Ascending aorta (tissue), 2 donors: Measurements from ENCODE around the gene DYNC1LI2. TPM values are rescaled to one million over a fixed set of nuclear protein-coding genes. Genes with fewer than 3 reads are reported as not detected.

ENCODE experiments used
- DNase-seq, 2 donors: peaks; one replicate each; pipeline ENCODE4 v3.0.0-alpha.2; 2019; ENCODE audit warnings: low spot score in 2 of 2
- H3K27ac ChIP-seq, 2 donors: fragments of 200-600 bp; sonication (generic); one replicate each; pipeline ENCODE4 v1.5.1; 2016 to 2017; ENCODE audit warnings: mild to moderate bottlenecking in 1 of 2
- H3K27me3 ChIP-seq: fragments of 200-600 bp; sonication (generic); one replicate; pipeline ENCODE4 v1.5.1; 2017
- H3K36me3 ChIP-seq, 2 donors: fragments of 200-600 bp; sonication (generic); one replicate each; pipeline ENCODE4 v1.5.1; 2016
- H3K4me1 ChIP-seq, 2 donors: fragments of 200-600 bp; sonication (generic); one replicate each; pipeline ENCODE4 v1.5.1; 2016 to 2017; ENCODE audit warnings: mild to moderate bottlenecking in 1 of 2
- H3K4me3 ChIP-seq, 2 donors: fragments of 200-600 bp; sonication (generic); one replicate each; pipeline ENCODE4 v1.5.1; 2016 to 2017; ENCODE audit warnings: mild to moderate bottlenecking in 1 of 2
- H3K9me3 ChIP-seq, 2 donors: fragments of 200-600 bp; sonication (generic); one replicate each; pipeline ENCODE4 v1.5.1; 2016
- CTCF ChIP-seq, 3 experiments: fragments of 200-600 bp in 2 of 3; fragments of 450-650 bp in 1 of 3; sonication (generic) in 2 of 3; IDR thresholded peaks; one replicate each; pipeline ENCODE4 v1.5.1; 2016 to 2019; ENCODE audit warnings: antibody characterized with exemption in 3 of 3, mild to moderate bottlenecking in 1 of 3, moderate library complexity in 1 of 3
- intact Hi-C: fragments of 100-400 bp; cut with DNase I; formaldehyde crosslinking; loops from one replicate; pipeline ENCODE4 v1.15.1; 2023
- total RNA-seq: library from RNA; depleted of rRNA; stranded (reverse); fragments of >200 nt; gene quantifications from one replicate; pipeline ENCODE4 v1.1.0, GENCODE V29; 2016

The DYNC1LI2 gene
- total RNA-seq, 1 donor from 2014 or later = 99.7 TPM

GRCh38 chr16:66682271-66682670 is 69.1 kb downstream of the DYNC1LI2 start:
- no peak for TF ChIP-seq CTCF (IDR thresholded peaks at IDR 0.05)
- Histone ChIP-seq H3K27ac (no peak overlapping the region), H3K36me3 (no peaks in the 10 kb centered on the region), H3K4me1 (no peaks in the 10 kb centered on the region), H3K4me3 (no peak overlapping the region), H3K9me3 (no peaks in the 10 kb centered on the region), H3K27me3 (no peaks in the 10 kb centered on the region)
- no peak for DNase-seq
- intact Hi-C loops = no loop called here

GRCh38 chr16:66681676-66682075 is 69.7 kb downstream of the DYNC1LI2 start:
- TF ChIP-seq CTCF (IDR thresholded peaks at IDR 0.05) = no peak
- Histone ChIP-seq H3K4me3 (no peak overlapping the region), H3K27ac (no peak overlapping the region), H3K9me3 (no peaks in the 10 kb centered on the region), H3K36me3 (no peaks in the 10 kb centered on the region), H3K4me1 (no peaks in the 10 kb centered on the region), H3K27me3 (no peaks in the 10 kb centered on the region)
- intact Hi-C loops = no loop called here
- DNase-seq = no peak

GRCh38 chr16:66678337-66678736 is 73.1 kb downstream of the DYNC1LI2 start:
- Histone ChIP-seq H3K9me3 (no peaks in the 10 kb centered on the region), H3K4me3 (no peak overlapping the region), H3K27me3 (no peaks in the 10 kb centered on the region), H3K4me1 (no peaks in the 10 kb centered on the region), H3K36me3 (no peaks in the 10 kb centered on the region), H3K27ac (no peak overlapping the region)
- intact Hi-C loops = no loop called here
- no peak for DNase-seq
- no peak for TF ChIP-seq CTCF (IDR thresholded peaks at IDR 0.05)

- no peak overlapping the region for H3K27ac ChIP-seq
- intact Hi-C loops = no loop called here
- no peak for TF ChIP-seq CTCF (IDR thresholded peaks at IDR 0.05)
Observed at GRCh38 chr16:66677836-66678235, 73.6 kb downstream of the DYNC1LI2 start.

GRCh38 chr16:66677179-66677578 is 74.2 kb downstream of the DYNC1LI2 start:
- Histone ChIP-seq H3K4me3 (no peak overlapping the region), H3K9me3 (no peaks in the 10 kb centered on the region), H3K36me3 (no peaks in the 10 kb centered on the region), H3K4me1 (no peaks in the 10 kb centered on the region), H3K27me3 (no peaks in the 10 kb centered on the region), H3K27ac (no peak overlapping the region)
- intact Hi-C loops = no loop called here
- TF ChIP-seq CTCF (IDR thresholded peaks at IDR 0.05) = no peak
- DNase-seq = no peak

More at GRCh38 chr16:66677836-66678235, 73.6 kb downstream of the DYNC1LI2 start:
- Histone ChIP-seq H3K4me3 (no peak overlapping the region), H3K4me1 (no peaks in the 10 kb centered on the region), H3K9me3 (no peaks in the 10 kb centered on the region), H3K36me3 (no peaks in the 10 kb centered on the region), H3K27me3 (no peaks in the 10 kb centered on the region)
- DNase-seq = no peak

GRCh38 chr16:66676599-66676998 is 74.8 kb downstream of the DYNC1LI2 start:
- Histone ChIP-seq H3K36me3 (no peaks in the 10 kb centered on the region), H3K27ac (no peak overlapping the region), H3K4me1 (no peaks in the 10 kb centered on the region), H3K27me3 (no peaks in the 10 kb centered on the region), H3K4me3 (no peak overlapping the region), H3K9me3 (no peaks in the 10 kb centered on the region)
- TF ChIP-seq CTCF (IDR thresholded peaks at IDR 0.05) = no peak
- intact Hi-C loops = no loop called here
- DNase-seq = no peak
